T47D (cell line): ENCODE measurements around the gene C1QTNF8.
A peak's percentile ranks its signal among the peaks of the same experiment; 100 is the strongest.

ENCODE experiments used
- DNase-seq, 2 experiments: peaks; one replicate each; pipeline versions ENCODE4 v3.0.0 to v3.0.0-alpha.2; 2011 to 2012; ENCODE audit warnings: low read depth in 1 of 2, low spot score in 1 of 2
- JUND ChIP-seq: IDR thresholded peaks from 2 replicates; pipeline ENCODE4 v1.6.1; 2012; ENCODE audit warnings: low read depth
- in situ Hi-C: cut with HindIII; loops from 2 replicates; pipeline ENCODE4 v1.10.0; 2016; ENCODE audit warnings: low sequenced_read_pairs, low pct_unique_long_range_greater_than_20kb

The C1QTNF8 gene

DNA sequence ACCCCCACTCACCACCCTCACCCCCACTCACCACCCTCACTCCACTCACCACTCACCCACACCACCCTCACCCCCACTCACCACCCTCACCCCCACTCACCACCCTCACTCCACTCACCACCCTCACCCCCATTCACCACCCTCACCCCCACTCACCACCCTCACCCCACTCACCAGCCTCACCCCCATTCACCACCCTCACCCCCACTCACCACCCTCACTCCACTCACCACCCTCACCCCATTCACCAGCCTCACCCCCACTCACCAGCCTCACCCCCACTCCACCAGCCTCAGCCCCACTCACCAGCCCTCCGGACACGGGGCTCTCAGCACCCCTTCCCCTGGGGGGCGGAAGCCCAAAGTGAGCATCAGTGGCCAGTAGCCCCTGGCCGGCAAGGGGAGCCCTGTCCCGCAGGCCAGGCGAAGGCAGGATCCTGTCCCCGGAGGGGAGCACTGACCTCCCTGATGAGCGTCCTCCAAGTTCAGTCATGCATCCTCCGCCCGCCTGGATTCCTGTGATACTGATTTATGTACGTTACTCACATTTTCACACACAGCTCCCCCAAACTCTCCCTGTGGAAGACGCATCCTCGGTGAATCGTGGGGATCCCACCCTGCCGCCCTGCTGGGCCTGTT, 18.0 kb upstream of the C1QTNF8 start:
- no peak for DNase-seq
- TF ChIP-seq JUND: no peak
- in situ Hi-C loops: no loop called here

DNA sequence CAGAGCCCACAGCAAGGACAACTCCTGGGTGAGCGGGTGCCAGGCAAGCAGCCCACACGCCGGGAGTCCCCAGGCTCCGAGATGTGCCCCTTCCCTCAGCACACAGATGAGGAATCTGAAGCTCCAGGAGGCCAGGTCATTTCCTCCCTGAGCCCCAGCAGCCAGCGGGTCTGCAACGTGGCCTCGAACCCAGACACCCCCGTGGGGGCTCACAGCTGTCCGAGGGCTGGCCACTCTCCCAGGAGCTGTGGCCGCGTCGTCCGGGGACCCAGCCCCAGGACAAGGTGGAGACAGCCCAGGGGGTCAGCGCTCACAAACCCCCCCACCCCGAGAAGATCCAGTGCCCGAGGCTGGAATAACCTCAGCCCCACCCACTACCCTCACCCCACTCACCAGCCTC, 17.4 kb upstream of the C1QTNF8 start:
- TF ChIP-seq JUND: no peak
- DNase-seq: no peak
- in situ Hi-C loops: no loop called here

- TF ChIP-seq JUND: no peak
- no peak for DNase-seq
- in situ Hi-C loops: no loop called here
These were observed 16.6 kb upstream of the C1QTNF8 start for GRCh38 chr16:1112506-1113184.

DNA sequence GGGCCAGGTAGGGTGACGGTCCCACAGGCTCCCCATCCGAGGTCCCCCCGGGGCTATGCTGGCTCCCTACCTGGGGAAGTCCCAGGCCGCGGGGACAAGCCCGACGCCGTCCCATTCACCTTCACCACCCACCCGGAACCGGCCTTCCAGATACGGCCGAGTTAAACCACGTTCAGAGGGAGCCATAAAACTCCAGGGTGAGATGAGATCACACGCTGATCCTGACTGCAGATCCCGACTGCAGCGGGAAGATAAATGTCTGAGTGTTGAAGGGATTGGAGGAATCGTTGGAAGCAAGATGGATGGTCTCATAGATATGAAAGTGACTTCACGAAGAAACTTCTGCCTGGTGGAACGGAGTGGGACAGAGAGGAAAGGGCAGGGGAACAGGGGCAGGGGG, 13.6 kb upstream of the C1QTNF8 start:
- in situ Hi-C loops: no loop called here
- no peak for DNase-seq
- no peak for TF ChIP-seq JUND

DNA sequence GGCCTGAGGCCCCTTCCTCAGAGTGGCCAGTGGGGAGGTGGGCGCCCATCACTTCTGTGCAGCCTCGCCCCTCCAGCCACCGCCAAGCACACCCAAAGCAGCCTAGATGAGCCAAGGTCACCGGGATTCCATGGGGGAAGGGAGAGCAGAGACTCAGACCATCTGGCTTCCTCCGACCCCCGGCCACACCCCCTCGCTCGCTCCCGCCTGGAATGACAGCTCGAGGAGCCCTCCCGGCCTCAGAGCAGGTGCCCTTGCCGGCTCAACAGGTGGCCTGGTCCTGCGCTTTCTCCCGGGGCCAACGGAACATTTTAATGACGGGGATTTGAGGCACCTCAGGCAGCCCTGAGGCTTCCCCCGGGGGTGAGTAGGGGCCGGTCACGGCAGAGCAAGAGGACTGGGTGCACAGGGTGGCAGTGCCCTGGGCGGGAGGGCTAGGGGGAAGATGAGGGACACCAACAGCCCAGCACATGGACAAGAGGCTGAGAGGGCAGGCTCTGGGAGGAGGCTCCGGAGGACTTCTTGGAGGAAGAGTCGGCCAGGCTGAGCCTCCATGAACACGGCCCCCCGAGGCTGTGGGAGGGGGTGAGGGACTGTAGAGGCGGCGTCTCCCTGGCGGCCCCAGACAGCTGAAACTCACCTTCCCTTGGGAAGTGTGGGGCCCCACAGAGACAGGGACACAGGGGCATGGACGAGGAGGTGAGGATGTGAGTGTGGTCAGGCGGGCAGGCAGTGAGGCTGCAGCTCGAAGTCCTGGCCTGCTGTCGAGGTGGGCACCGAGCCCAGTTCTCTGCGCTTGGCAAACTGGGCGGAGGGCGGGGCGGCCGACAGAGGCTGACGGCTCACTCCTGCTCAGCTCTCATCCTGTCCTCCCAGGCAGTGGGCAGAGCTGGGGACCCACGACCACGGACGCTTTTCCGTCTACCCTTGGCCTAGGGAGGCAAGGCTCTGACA, 12.5 kb upstream of the C1QTNF8 start:
- peak in 1 of 2 experiments; percentile 43 for DNase-seq
- in situ Hi-C loops: no loop called here

GRCh38 chr16:1107731-1108130, 11.7 kb upstream of the C1QTNF8 start:
- DNase-seq: no peak
- TF ChIP-seq JUND: no peak
- in situ Hi-C loops: no loop called here

More for the DNA sequence above, 12.5 kb upstream of the C1QTNF8 start:
- TF ChIP-seq JUND: no peak

GRCh38 chr16:1107141-1107540, 11.1 kb upstream of the C1QTNF8 start:
- no peak for DNase-seq
- TF ChIP-seq JUND: no peak
- in situ Hi-C loops: no loop called here

DNA sequence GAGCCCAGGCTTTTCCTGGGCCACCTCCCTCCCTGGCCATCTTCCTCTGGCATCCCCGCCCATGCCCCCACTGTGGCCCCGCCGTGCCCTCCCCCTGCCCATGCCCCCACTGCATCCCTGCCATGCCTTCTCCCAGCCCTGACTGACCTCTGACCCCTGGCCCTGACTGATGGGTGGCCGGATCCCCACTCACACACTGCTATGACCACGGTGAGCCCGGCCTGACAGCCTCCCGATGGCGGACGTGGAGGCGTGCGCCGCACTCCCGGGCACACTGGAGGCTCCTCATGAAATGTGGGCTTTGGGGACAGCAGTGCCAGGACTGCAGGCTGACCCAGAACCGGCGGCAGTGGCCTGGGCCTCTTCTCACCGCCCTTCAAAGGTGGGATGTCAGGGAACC, 10.6 kb upstream of the C1QTNF8 start:
- in situ Hi-C loops: no loop called here
- no peak for TF ChIP-seq JUND
- DNase-seq: no peak

DNA sequence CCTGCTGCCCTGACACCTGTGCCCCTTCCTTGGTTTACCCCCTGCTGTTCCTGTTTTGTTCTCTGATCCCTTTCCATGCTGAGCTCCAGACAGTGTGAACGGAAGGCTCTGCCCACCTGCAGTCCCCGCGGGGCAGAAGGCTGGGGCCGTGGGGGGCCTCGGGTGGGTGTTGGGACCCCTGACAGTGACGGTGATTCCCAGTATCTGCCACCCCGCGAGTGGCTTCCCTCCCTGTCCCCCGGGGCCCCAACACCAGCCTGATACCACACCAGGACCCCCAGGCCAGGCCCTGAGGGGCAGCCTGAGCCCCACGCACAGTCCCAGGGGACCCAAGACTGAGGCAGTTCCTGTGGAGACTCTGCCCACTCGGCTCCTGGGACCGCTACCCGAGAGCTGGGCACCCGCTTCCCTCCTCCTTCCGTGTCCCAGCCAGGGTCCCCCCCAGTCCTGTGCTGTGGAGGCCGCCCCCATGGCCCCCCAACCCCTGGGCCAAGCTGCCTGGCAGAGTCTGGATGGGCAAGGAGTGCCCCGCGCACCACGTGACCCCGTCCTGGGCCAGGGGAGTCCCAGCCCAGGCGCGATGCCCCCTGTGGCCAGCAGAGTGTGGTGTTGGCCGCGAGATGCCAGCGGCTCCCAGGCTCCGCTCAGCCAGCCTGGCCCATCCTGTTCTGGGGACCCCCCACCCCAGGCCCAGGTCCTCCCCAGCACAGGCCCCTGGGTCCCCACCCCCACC, 10.0 kb upstream of the C1QTNF8 start:
- TF ChIP-seq JUND: no peak
- in situ Hi-C loops: no loop called here
- DNase-seq: peak; percentile 74 to 99

GRCh38 chr16:1103636-1103980, 7.6 kb upstream of the C1QTNF8 start:
- no peak for TF ChIP-seq JUND
- in situ Hi-C loops: no loop called here
- no peak for DNase-seq

- TF ChIP-seq JUND: no peak
- peak; percentile 54 to 85 for DNase-seq
- in situ Hi-C loops: no loop called here
These were observed 7.0 kb upstream of the C1QTNF8 start for GRCh38 chr16:1102921-1103635.

- no peak for DNase-seq
- TF ChIP-seq JUND: no peak
- in situ Hi-C loops: no loop called here
These were observed 6.3 kb upstream of the C1QTNF8 start for GRCh38 chr16:1102333-1102700.
